Omental fat pad (tissue), 4 donors: ENCODE data around the gene PPEF1. TPM values are rescaled to one million over a fixed set of nuclear protein-coding genes. Genes with fewer than 3 reads are reported as not detected.
"Not testable (repeated sequence)": the region's sequence is repeated elsewhere in the genome, so short reads cannot be mapped to it uniquely, and the experiment has no call there.

Experiments used
- ATAC-seq: fragments of 150-250 bp; one replicate; pipeline ENCODE4 v1.9.1; 2016; ENCODE audit warnings: mild to moderate bottlenecking, moderate library complexity; ENCODE audit not compliant: low FRiP score
- DNase-seq: peaks from one replicate; pipeline ENCODE4 v3.0.0-alpha.2; 2019; ENCODE audit warnings: low spot score
- CTCF ChIP-seq, 3 donors: fragments of 450-650 bp; IDR thresholded peaks; one replicate each; pipeline ENCODE4 v1.5.1; 2016 to 2017; ENCODE audit warnings: antibody characterized with exemption in 3 of 3, mild to moderate bottlenecking in 3 of 3, moderate library complexity in 2 of 3
- total RNA-seq, 4 donors: library from RNA; depleted of rRNA; stranded (reverse); fragments of >200 nt; gene quantifications; one replicate each; pipeline ENCODE4 v1.1.0, GENCODE V29; 2016

Gene PPEF1
- total RNA-seq, 4 donors from 2014 or later = not detected

- ATAC-seq (no peak), DNase-seq (no peak)
- TF ChIP-seq CTCF (IDR thresholded peaks at IDR 0.05) = no peak
Measured at GRCh38 chrX:18725310-18725943, 18.0 kb downstream of the PPEF1 start.

GRCh38 chrX:18733287-18733686 lies 25.8 kb downstream of the PPEF1 start:
- no peak for TF ChIP-seq CTCF (IDR thresholded peaks at IDR 0.05)
- ATAC-seq = no peak
- no peak for DNase-seq

- not testable (repeated sequence) for ATAC-seq, DNase-seq
Measured at GRCh38 chrX:18739609-18740008, 32.2 kb downstream of the PPEF1 start.

- TF ChIP-seq CTCF (IDR thresholded peaks at IDR 0.05) = no peak
- DNase-seq = no peak
- no peak for ATAC-seq
Measured at GRCh38 chrX:18748499-18748898, 41.1 kb downstream of the PPEF1 start.

GRCh38 chrX:18753631-18754030 lies 46.2 kb downstream of the PPEF1 start:
- TF ChIP-seq CTCF (IDR thresholded peaks at IDR 0.05) = no peak
- ATAC-seq (no peak), DNase-seq (no peak)

GRCh38 chrX:18755651-18756050 lies 48.2 kb downstream of the PPEF1 start:
- no peak for TF ChIP-seq CTCF (IDR thresholded peaks at IDR 0.05)
- ATAC-seq = no peak
- no peak for DNase-seq

- no peak for ATAC-seq
- no peak for DNase-seq
- no peak for TF ChIP-seq CTCF (IDR thresholded peaks at IDR 0.05)
Measured at GRCh38 chrX:18757956-18758932, 50.8 kb downstream of the PPEF1 start.
